ENCODE data around the gene BEAN1. TPM values are rescaled to one million over a fixed set of nuclear protein-coding genes. Genes with fewer than 3 reads are reported as not detected.

The BEAN1 gene
- total RNA-seq, 1 experiment from 2014 or later, result 0.24 TPM

GRCh38 chr16:66440970-66441369 is 13.9 kb downstream of the BEAN1 start:
- Histone ChIP-seq H2BK12ac (ENCODE audit: insufficient read length, low read depth, low read length) (no peak overlapping the region), H3K23me2 (ENCODE audit: insufficient read length, low read depth, low read length, poor library complexity, severe bottlenecking) (no peaks in the 10 kb centered on the region), H3K14ac (ENCODE audit: insufficient read depth, low read length) (no peak overlapping the region), H3K4ac (ENCODE audit: low read depth, low read length) (no peak overlapping the region), H2AFZ (ENCODE audit: low read length) (no peak overlapping the region), H2BK20ac (ENCODE audit: low read depth, low read length, poor library complexity, severe bottlenecking) (no peak overlapping the region), H3K4me1 (ENCODE audit: insufficient read depth, low read length) (no peaks in the 10 kb centered on the region), H3K27me3 (ENCODE audit: insufficient read depth, low read length) (no peaks in the 10 kb centered on the region), H3K56ac (ENCODE audit: insufficient read length, low read depth, low read length) (no peak overlapping the region), H2BK5ac (ENCODE audit: insufficient read length, low read length) (no peak overlapping the region), H3K27ac (ENCODE audit: insufficient read length, low read depth, low read length) (no peak overlapping the region), H3K9ac (ENCODE audit: extremely low read depth, insufficient read length, low read length) (no peak overlapping the region), H3K18ac (ENCODE audit: insufficient read length, low read depth, low read length) (no peak overlapping the region), H4K5ac (ENCODE audit: insufficient read length, low read depth, low read length) (no peak overlapping the region), H3K79me2 (ENCODE audit: insufficient read depth, low read length) (no peaks in the 10 kb centered on the region), H3K4me2 (ENCODE audit: insufficient read depth, insufficient read length, low read length) (no peak overlapping the region), H2BK15ac (ENCODE audit: low read depth, low read length) (no peak overlapping the region), H3K9me3 (ENCODE audit: control insufficient read depth, low read depth, low read length) (no peaks in the 10 kb centered on the region), H3T11ph (ENCODE audit: low read length) (no peak overlapping the region), H2BK120ac (ENCODE audit: low read depth, low read length, poor library complexity, severe bottlenecking) (no peak overlapping the region), H2AK5ac (ENCODE audit: insufficient read length, low read length) (no peak overlapping the region), H4K91ac (ENCODE audit: insufficient read length, low read depth, low read length) (no peak overlapping the region), H3K23ac (ENCODE audit: insufficient read length, low read depth, low read length) (no peak overlapping the region), H4K20me1 (ENCODE audit: control insufficient read depth, insufficient read depth, insufficient read length) (no peaks in the 10 kb centered on the region), H3K79me1 (ENCODE audit: insufficient read depth, low read depth, low read length, poor library complexity, severe bottlenecking) (no peaks in the 10 kb centered on the region), H4K8ac (replicated peaks; ENCODE audit: insufficient read length, low read depth, low read length) (no peak overlapping the region)
- peaks cover 30% of the 10 kb centered on the region for H3K27me3 Mint-ChIP-seq (ENCODE audit: low read depth)
- H3K36me3 Mint-ChIP-seq (ENCODE audit: insufficient read depth in 1 of 3, low read depth in 3 of 3), result no peaks in the 10 kb centered on the region
- H3K4me1 Mint-ChIP-seq, result peaks cover 9 to 18% of the 10 kb centered on the region in 2 experiments
- no peak for DNase-seq
- H3K4me3 Mint-ChIP-seq, result no peak overlapping the region
- H3K27ac Mint-ChIP-seq, result peak overlapping the region in 1 of 3 experiments; percentile 20; a peak in 1 of 7 replicates
- WGBS (ENCODE audit: extremely low coverage, insufficient read length, low lambda C conversion rate), result no CpG with 5 or more reads among the region's 11 CpGs
- no peaks in the 10 kb centered on the region for H3K9me3 Mint-ChIP-seq
- TF ChIP-seq CTCF (conservative IDR thresholded peaks at IDR 0.05), result no peak
